ENCODE data around the gene IAH1. TPM values are rescaled to one million over a fixed set of nuclear protein-coding genes. Genes with fewer than 3 reads are reported as not detected.
A peak's percentile ranks its signal among the peaks of the same experiment; 100 is the strongest.

Gene IAH1
- total and polyA plus RNA-seq, 10 of the 15 experiments (the other 5 are each of a cell fraction or from before 2014, with no cell fraction given) = 57.4 to 125 (median 75.8) TPM

GRCh38 chr2:9473985-9474360, 378 bp upstream of the IAH1 start (continued):
- TF ChIP-seq, protein P1, sequence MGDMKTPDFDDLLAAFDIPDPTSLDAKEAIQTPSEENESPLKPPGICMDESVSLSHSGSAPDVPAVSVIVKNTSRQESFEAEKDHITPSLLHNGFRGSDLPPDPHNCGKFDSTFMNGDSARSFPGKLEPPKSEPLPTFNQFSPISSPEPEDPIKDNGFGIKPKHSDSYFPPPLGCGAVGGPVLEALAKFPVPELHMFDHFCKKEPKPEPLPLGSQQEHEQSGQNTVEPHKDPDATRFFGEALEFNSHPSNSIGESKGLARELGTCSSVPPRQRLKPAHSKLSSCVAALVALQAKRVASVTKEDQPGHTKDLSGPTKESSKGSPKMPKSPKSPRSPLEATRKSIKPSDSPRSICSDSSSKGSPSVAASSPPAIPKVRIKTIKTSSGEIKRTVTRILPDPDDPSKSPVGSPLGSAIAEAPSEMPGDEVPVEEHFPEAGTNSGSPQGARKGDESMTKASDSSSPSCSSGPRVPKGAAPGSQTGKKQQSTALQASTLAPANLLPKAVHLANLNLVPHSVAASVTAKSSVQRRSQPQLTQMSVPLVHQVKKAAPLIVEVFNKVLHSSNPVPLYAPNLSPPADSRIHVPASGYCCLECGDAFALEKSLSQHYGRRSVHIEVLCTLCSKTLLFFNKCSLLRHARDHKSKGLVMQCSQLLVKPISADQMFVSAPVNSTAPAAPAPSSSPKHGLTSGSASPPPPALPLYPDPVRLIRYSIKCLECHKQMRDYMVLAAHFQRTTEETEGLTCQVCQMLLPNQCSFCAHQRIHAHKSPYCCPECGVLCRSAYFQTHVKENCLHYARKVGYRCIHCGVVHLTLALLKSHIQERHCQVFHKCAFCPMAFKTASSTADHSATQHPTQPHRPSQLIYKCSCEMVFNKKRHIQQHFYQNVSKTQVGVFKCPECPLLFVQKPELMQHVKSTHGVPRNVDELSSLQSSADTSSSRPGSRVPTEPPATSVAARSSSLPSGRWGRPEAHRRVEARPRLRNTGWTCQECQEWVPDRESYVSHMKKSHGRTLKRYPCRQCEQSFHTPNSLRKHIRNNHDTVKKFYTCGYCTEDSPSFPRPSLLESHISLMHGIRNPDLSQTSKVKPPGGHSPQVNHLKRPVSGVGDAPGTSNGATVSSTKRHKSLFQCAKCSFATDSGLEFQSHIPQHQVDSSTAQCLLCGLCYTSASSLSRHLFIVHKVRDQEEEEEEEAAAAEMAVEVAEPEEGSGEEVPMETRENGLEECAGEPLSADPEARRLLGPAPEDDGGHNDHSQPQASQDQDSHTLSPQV (IDR thresholded peaks at IDR 0.05) = no peak
- TF ChIP-seq EED (IDR thresholded peaks at IDR 0.05; ENCODE audit: low read depth) (peak; percentile 18; the same call in 1 of the 2 replicates), EP300 (IDR thresholded peaks at IDR 0.05; ENCODE audit: borderline replicate concordance in 1 of 2, control insufficient read depth in 1 of 2, low read depth in 2 of 2, low read length in 2 of 2) (no peak), SMAD5 (IDR thresholded peaks at IDR 0.05; ENCODE audit: low read depth) (no peak), ZNF622 (IDR thresholded peaks at IDR 0.05) (no peak), STAT1 (conservative IDR thresholded peaks at IDR 0.05) (no peak), ZZZ3 (IDR thresholded peaks at IDR 0.05; ENCODE audit: control insufficient read depth, insufficient read length, low read depth) (no peak), TBL1XR1 (IDR thresholded peaks at IDR 0.05; ENCODE audit: low read depth, low read length) (no peak), MYC (IDR thresholded peaks at IDR 0.05; ENCODE audit: insufficient read depth, insufficient read length, insufficient replicate concordance, low read length, severe bottlenecking) (no peak), EZH2 (IDR thresholded peaks at IDR 0.05; ENCODE audit: borderline replicate concordance, control insufficient read depth, low read depth, low read length) (no peak), ATF7 (IDR thresholded peaks at IDR 0.05; ENCODE audit: low read depth) (no peak), YBX1 (IDR thresholded peaks at IDR 0.05) (no peak), MXI1 (IDR thresholded peaks at IDR 0.05; ENCODE audit: low read depth, low read length) (peak; percentile 68), NR2F1 (conservative IDR thresholded peaks at IDR 0.05) (peak; percentile 47; the same call in 1 of the 2 replicates), REST (IDR thresholded peaks at IDR 0.05; ENCODE audit: low read depth, low read length) (no peak), TCF12 (IDR thresholded peaks at IDR 0.05; ENCODE audit: low read depth, low read length) (peak; percentile 46; the same call in 1 of the 2 replicates), USF2 (IDR thresholded peaks at IDR 0.05; ENCODE audit: borderline replicate concordance, low read depth, low read length) (no peak), ZNF217 (IDR thresholded peaks at IDR 0.05) (no peak; the same call in 1 of the 2 replicates)
- TF ChIP-seq, protein P2, sequence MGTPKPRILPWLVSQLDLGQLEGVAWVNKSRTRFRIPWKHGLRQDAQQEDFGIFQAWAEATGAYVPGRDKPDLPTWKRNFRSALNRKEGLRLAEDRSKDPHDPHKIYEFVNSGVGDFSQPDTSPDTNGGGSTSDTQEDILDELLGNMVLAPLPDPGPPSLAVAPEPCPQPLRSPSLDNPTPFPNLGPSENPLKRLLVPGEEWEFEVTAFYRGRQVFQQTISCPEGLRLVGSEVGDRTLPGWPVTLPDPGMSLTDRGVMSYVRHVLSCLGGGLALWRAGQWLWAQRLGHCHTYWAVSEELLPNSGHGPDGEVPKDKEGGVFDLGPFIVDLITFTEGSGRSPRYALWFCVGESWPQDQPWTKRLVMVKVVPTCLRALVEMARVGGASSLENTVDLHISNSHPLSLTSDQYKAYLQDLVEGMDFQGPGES (IDR thresholded peaks at IDR 0.05) = no peak

Measured in GM12878 (cell line).